ENCODE measurements around the gene MAN2C1.
"Not testable (repeated sequence)": the region's sequence is repeated elsewhere in the genome, so short reads cannot be mapped to it uniquely, and the experiment has no call there.

The MAN2C1 gene

GRCh38 chr15:75361361-75361988 is 6.9 kb downstream of the MAN2C1 start:
- DNase-seq (ENCODE audit: extremely low read depth in 1 of 2, low read depth in 1 of 2) = no peak

GRCh38 chr15:75360856-75361255 is 7.6 kb downstream of the MAN2C1 start:
- no peak for DNase-seq (ENCODE audit: extremely low read depth in 1 of 2, low read depth in 1 of 2)

- no peak for DNase-seq (ENCODE audit: extremely low read depth in 1 of 2, low read depth in 1 of 2)
These were observed 8.0 kb downstream of the MAN2C1 start for GRCh38 chr15:75360391-75360790.

- DNase-seq (ENCODE audit: extremely low read depth in 1 of 2, low read depth in 1 of 2) = no peak
These were observed 8.7 kb downstream of the MAN2C1 start for GRCh38 chr15:75359537-75360250.

- no peak for DNase-seq (ENCODE audit: extremely low read depth in 1 of 2, low read depth in 1 of 2)
These were observed 9.5 kb downstream of the MAN2C1 start for GRCh38 chr15:75358771-75359536.

GRCh38 chr15:75357976-75358673 is 10.3 kb downstream of the MAN2C1 start:
- no peak for DNase-seq (ENCODE audit: extremely low read depth in 1 of 2, low read depth in 1 of 2)

GRCh38 chr15:75356517-75356916 is 11.9 kb downstream of the MAN2C1 start:
- no peak for DNase-seq (ENCODE audit: extremely low read depth in 1 of 2, low read depth in 1 of 2)

- no peak for DNase-seq (ENCODE audit: extremely low read depth in 1 of 2, low read depth in 1 of 2)
These were observed 12.4 kb downstream of the MAN2C1 start for GRCh38 chr15:75356006-75356405.

- DNase-seq (ENCODE audit: extremely low read depth in 1 of 2, low read depth in 1 of 2) = no peak
These were observed 13.0 kb downstream of the MAN2C1 start for GRCh38 chr15:75355369-75355768.

- no peak for DNase-seq (ENCODE audit: extremely low read depth in 1 of 2, low read depth in 1 of 2)
These were observed 14.0 kb downstream of the MAN2C1 start for GRCh38 chr15:75354454-75354853.

GRCh38 chr15:75353604-75354003 is 14.8 kb downstream of the MAN2C1 start:
- DNase-seq (ENCODE audit: extremely low read depth in 1 of 2, low read depth in 1 of 2) = no peak

GRCh38 chr15:75352186-75353080 is 16.0 kb downstream of the MAN2C1 start:
- no peak for DNase-seq (ENCODE audit: extremely low read depth in 1 of 2, low read depth in 1 of 2)

GRCh38 chr15:75350601-75351361 is 17.6 kb downstream of the MAN2C1 start:
- no peak for DNase-seq (ENCODE audit: extremely low read depth in 1 of 2, low read depth in 1 of 2)

GRCh38 chr15:75349851-75350588 is 18.4 kb downstream of the MAN2C1 start:
- DNase-seq (ENCODE audit: extremely low read depth in 1 of 2, low read depth in 1 of 2) = peak; percentile 58 to 77

- DNase-seq (ENCODE audit: extremely low read depth in 1 of 2, low read depth in 1 of 2) = not testable (repeated sequence)
These were observed 19.1 kb downstream of the MAN2C1 start for GRCh38 chr15:75349351-75349669.

- no peak for DNase-seq (ENCODE audit: extremely low read depth in 1 of 2, low read depth in 1 of 2)
These were observed 19.7 kb downstream of the MAN2C1 start for GRCh38 chr15:75348562-75349350.

- DNase-seq (ENCODE audit: extremely low read depth in 1 of 2, low read depth in 1 of 2) = no peak
These were observed 20.3 kb downstream of the MAN2C1 start for GRCh38 chr15:75348034-75348561.
